Measurements from ENCODE around the gene CD4.

The CD4 gene

GRCh38 chr12:6748761-6749160 is 40.6 kb upstream of the CD4 start:
- Histone ChIP-seq H3K27ac (no peak overlapping the region), H3K27me3 (no peaks in the 10 kb centered on the region), H3K9me3 (no peaks in the 10 kb centered on the region), H3K4me3 (ENCODE audit: low read depth in 1 of 2, low read length in 1 of 2) (no peak overlapping the region), H3K4me1 (ENCODE audit: control insufficient read depth in 1 of 2, insufficient read depth in 1 of 2, low read depth in 1 of 2, low read length in 1 of 2) (peaks cover 64 to 66% of the 10 kb centered on the region in 2 experiments), H3K36me3 (peaks cover 56% of the 10 kb centered on the region)
- no peak for TF ChIP-seq CTCF (IDR thresholded peaks at IDR 0.05)

DNA sequence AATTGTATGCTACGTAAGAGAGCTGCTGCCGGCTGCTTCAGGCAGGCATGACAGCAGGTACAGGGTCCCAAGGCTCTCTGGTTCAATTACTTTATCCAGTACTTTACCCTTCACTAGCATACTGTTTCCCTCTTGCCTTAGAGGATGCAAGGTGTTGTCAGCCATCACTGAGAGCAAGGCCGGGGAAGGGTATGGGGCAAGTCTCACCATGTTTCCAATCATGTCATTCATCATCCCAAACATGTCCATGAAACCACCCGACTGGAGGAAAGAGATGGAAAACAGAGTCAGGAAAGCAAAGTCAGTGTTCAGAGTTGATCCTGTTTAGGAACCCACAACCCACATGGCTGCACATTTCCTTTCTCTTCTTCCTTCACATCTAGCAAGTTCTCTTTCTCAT is 38.8 kb upstream of the CD4 start:
- TF ChIP-seq CTCF (IDR thresholded peaks at IDR 0.05): no peak
- Histone ChIP-seq H3K27me3 (no peaks in the 10 kb centered on the region), H3K9me3 (no peaks in the 10 kb centered on the region), H3K4me3 (ENCODE audit: low read depth in 1 of 2, low read length in 1 of 2) (no peak overlapping the region), H3K27ac (peak overlapping the region; percentile 97), H3K4me1 (ENCODE audit: control insufficient read depth in 1 of 2, insufficient read depth in 1 of 2, low read depth in 1 of 2, low read length in 1 of 2) (peaks cover 50 to 51% of the 10 kb centered on the region in 2 experiments), H3K36me3 (peaks cover 56% of the 10 kb centered on the region)

GRCh38 chr12:6751767-6752166 is 37.6 kb upstream of the CD4 start:
- H3K36me3 ChIP-seq: peaks cover 53% of the 10 kb centered on the region
- peak overlapping the region; percentile 97 for H3K27ac ChIP-seq
- H3K4me1 ChIP-seq (ENCODE audit: control insufficient read depth in 1 of 2, insufficient read depth in 1 of 2, low read depth in 1 of 2, low read length in 1 of 2): peaks cover 38 to 39% of the 10 kb centered on the region in 2 experiments
- no peaks in the 10 kb centered on the region for H3K27me3 ChIP-seq
- no peak for TF ChIP-seq CTCF (IDR thresholded peaks at IDR 0.05)
- no peaks in the 10 kb centered on the region for H3K9me3 ChIP-seq
- peak overlapping the region; percentile 83 to 86 for H3K4me3 ChIP-seq (ENCODE audit: low read depth in 1 of 2, low read length in 1 of 2)

- Histone ChIP-seq H3K4me3 (ENCODE audit: low read depth in 1 of 2, low read length in 1 of 2) (peak overlapping the region; percentile 83 to 86), H3K36me3 (peaks cover 47% of the 10 kb centered on the region), H3K4me1 (ENCODE audit: control insufficient read depth in 1 of 2, insufficient read depth in 1 of 2, low read depth in 1 of 2, low read length in 1 of 2) (peaks cover 32 to 33% of the 10 kb centered on the region in 2 experiments), H3K9me3 (no peaks in the 10 kb centered on the region), H3K27me3 (no peaks in the 10 kb centered on the region), H3K27ac (peak overlapping the region; percentile 97)
- TF ChIP-seq CTCF (IDR thresholded peaks at IDR 0.05): no peak
Measured at GRCh38 chr12:6752167-6752920, 37.0 kb upstream of the CD4 start.

GRCh38 chr12:6752921-6753771 is 36.2 kb upstream of the CD4 start, which contains the start of gene MLF2:
TSS of gene MLF2 (minus strand) at chr12:6753141. CDS start at chr12:6752334, 807 bp downstream.
- H3K36me3 ChIP-seq: peaks cover 39% of the 10 kb centered on the region
- peak within 1 kb of the TSS; percentile 83 to 86 for H3K4me3 ChIP-seq (ENCODE audit: low read depth in 1 of 2, low read length in 1 of 2)
- TF ChIP-seq CTCF (IDR thresholded peaks at IDR 0.05): peak; percentile 98
- H3K4me1 ChIP-seq (ENCODE audit: control insufficient read depth in 1 of 2, insufficient read depth in 1 of 2, low read depth in 1 of 2, low read length in 1 of 2): peaks cover 24 to 25% of the 10 kb centered on the region in 2 experiments
- no peaks in the 10 kb centered on the region for H3K27me3 ChIP-seq
- no peaks in the 10 kb centered on the region for H3K9me3 ChIP-seq
- H3K27ac ChIP-seq: peak within 1 kb of the TSS; percentile 97
